Mammary epithelial cell (primary cell): ENCODE data around the gene ID2.

Source experiments
- CTCF ChIP-seq, 2 donors: IDR thresholded peaks in 1 of 2; conservative IDR thresholded peaks in 1 of 2; 2 replicates each; pipeline ENCODE4 v1.5.1; 2011 to 2012; ENCODE audit warnings: inconsistent platforms in 2 of 2, low read length in 2 of 2, mild to moderate bottlenecking in 2 of 2, control low read depth in 1 of 2, low read depth in 1 of 2; ENCODE audit not compliant: insufficient read depth in 1 of 2; ENCODE audit errors: extremely low read depth in 1 of 2
- EZH2 ChIP-seq: IDR thresholded peaks from 2 replicates; pipeline ENCODE4 v1.6.1; 2012; ENCODE audit warnings: low read length, inconsistent platforms, borderline replicate concordance

GRCh38 chr2:8697190-8697589 lies 15.3 kb downstream of the ID2 start:
- TF ChIP-seq CTCF (conservative IDR thresholded peaks at IDR 0.05 in 1 of 2, IDR thresholded peaks at IDR 0.05 in 1 of 2; ENCODE audit: extremely low read depth in 1 of 2, insufficient read depth in 1 of 2, low read depth in 1 of 2, low read length in 2 of 2) (no peak), EZH2 (no peak)
